NCI-H2227 (cell line): ENCODE measurements around the gene CLEC3A.
"Not testable (repeated sequence)": the region's sequence is repeated elsewhere in the genome, so short reads cannot be mapped to it uniquely, and the experiment has no call there.

Experiments
- DNase-seq: peaks from one replicate; lab custom pipeline; 2025; ENCODE audit not compliant: unreplicated experiment; lab: John Stamatoyannopoulos, UW

The CLEC3A gene

GRCh38 chr16:78028018-78028417 is 5.7 kb downstream of the CLEC3A start:
- no peak for DNase-seq

DNA sequence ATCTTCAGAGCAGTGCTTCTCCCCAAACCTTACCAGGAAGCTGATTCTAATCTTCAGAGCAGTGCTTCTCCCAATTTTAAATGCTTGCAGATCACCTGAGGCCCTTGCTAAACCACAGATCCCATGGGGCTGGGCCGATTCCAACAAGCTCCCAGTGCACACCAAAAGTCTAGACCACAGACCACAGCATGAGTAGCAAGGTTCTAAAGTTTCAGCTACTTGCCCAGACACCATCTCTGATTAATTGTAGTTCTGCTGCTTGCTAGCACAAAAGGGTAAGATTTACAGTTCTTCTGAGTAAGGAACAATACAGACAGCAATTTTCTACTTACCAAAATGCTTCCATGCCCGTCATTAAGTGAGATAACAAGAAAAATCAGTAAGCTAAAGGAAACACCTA is 12.2 kb downstream of the CLEC3A start:
- DNase-seq: no peak

- DNase-seq: no peak
Observed at GRCh38 chr16:78035012-78035411, 12.7 kb downstream of the CLEC3A start.

GRCh38 chr16:78040396-78040795 is 18.0 kb downstream of the CLEC3A start:
- no peak for DNase-seq

- no peak for DNase-seq
Observed at GRCh38 chr16:78045865-78046581, 23.7 kb downstream of the CLEC3A start.

DNA sequence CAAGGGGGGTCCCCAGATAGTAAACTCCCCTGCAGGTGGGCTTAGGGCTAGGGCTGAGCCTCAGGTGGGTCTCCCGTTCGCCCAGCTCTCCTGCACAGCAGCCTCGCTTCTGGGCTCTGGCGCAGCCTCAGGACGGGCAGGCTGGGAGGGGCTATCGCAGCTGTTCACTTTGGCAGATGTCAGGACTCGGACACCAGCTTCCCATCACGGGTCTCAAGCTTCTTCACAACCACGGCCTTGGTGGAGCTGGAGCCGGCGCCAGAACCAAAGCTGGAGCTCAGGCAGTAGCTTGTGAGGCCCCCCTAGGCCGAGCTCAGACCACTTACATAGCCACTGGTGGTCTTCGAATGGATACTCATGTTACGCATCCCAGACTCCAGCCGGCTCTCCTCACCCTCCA is 26.0 kb downstream of the CLEC3A start:
- DNase-seq: no peak

DNA sequence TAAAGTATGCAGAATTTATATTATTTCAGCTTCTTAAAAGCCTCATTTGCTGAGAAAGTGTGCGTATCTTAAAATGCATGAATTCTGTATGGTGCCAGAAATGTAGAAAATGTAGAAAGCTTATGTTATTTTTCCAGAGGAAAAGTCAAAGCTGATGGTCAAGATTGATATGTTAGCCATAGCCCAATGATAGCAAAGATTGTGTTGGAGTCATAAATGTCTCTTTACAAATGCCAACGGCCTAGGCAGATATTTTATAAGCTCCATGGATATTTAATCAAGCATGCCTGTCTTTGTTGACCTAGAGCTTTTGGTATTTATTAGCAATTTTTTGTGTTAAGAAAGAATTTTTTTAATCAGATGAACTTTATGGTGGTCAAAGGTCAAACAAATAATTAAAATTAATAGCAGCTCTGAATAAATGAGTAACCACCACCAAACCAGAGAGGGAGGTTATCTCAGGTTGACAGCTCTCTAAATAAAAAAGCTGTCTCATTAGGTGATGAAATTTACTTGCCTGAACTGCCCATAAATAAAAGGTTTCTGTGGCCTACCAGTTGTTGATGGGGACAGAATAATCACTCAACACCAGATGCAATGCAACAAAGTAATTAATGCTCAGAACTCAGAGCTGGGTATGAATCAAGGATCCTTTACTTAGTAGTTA is 28.5 kb downstream of the CLEC3A start:
- no peak for DNase-seq

GRCh38 chr16:78057803-78058564 is 35.6 kb downstream of the CLEC3A start:
- no peak for DNase-seq

DNA sequence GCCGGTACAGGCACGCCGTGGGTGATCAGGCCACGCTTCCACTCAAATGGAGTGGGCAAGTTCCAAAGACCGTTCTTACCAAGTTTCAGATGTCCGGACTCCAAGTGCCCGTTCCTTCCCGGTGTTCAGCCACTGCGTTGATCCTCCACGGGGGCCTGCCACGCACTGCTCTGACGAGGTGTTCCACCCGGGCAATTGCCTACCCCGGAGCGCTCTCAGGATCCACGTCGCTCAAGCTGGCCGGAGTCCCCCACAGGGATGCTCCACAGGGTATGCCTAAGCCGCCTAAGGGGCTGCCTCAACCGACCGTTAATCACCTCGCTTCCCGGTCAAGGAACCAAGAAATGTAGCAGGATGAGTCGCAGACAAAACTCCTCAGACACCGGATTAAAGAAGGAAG is 37.5 kb downstream of the CLEC3A start:
- DNase-seq: not testable (repeated sequence)

- no peak for DNase-seq
Observed at GRCh38 chr16:78060295-78060694, 37.9 kb downstream of the CLEC3A start.

DNA sequence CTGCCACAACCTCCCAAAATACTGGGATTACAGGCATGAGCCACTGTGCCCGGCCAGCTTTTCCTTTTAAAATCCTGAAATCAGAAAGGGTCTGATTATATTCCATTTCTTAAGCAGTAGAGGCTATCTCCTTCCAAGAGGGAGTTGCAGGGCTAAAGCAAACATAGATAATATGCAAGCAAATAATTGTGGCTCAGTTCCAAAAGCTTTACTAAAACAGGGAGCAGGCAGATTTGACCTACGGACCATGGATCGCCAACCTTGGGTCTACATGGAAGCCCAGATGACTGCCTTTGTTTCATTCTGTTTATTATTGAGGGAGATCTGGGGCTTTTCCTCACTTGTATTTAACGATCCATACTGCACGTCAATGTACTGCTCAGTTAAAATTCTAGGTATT is 38.5 kb downstream of the CLEC3A start:
- no peak for DNase-seq

DNA sequence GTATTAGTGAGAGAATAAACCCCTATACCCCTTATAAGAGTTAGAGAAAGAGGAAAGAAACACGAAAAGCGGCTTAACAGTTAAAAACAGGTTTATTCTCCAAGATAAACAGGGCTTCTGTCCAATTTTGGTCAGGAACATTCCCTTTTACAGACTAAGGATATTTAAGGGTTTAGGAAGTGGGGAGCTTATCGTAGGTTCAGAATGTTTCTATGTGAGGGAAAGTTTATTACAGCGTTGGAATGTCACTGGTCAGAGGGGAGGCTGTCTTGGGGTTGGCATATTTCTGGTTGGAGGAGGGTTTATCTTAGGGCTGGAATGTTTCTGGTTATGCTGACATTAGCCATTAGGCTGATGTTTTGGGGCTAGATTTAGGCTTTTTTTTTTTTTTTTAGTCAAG is 43.0 kb downstream of the CLEC3A start:
- DNase-seq: no peak

DNA sequence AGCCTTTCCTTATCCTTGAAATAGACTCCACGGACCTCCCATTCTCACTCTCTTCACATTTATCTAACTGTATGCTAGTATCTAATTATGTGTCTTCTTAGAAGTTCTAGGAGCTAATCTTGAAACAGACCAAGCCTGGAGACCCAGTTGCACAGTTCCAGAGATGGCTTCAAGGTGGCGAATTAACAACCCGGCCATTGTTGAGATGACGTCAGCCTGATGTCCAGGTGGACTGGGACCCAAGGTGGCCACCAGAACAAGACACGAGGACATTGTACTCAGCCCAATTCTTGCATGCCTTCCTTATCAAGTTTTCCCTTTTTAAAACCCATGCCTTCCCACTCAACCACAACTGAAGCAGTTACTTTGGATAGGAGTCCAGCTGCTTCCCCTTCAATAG is 47.6 kb downstream of the CLEC3A start:
- DNase-seq: no peak

DNA sequence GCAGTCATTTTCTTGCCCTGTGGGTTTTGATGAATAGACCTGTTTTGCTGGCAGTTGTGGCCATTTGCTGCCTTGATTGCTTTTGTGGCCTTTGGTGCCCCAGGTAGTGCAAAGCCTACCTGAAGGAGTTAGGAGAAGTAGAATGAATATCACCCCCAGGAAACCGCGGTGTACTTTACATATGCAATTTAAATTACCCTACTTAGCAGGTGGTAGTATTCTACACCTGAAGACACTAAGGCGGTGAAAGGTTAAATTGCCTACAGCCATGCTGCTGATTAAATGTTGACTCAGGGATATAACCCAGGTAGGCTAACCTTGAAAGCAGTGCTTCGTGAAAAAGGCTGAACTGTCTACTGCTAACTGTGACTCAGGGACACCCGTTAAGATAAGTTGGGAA is 49.9 kb downstream of the CLEC3A start:
- DNase-seq: no peak

DNA sequence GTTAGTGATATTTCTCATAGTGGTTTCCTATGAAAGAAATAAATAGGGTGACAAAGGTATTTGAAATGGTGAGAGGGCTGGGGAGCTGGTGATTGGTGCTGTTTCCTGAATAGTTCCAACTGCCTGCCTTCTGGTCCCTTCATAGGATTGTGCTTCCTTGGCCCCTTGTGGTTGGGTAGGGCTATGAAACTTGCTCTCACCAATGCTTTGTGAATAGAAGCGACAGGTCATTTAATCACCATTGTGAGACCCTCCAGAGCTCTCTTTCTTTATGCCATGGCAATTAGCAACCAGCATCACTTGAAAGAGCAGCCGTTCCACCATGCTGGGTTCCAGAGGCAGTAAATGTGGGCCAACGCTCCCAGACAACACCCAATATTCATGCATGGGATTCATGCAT is 53.5 kb downstream of the CLEC3A start:
- DNase-seq: no peak

- DNase-seq: no peak
Observed at GRCh38 chr16:78081341-78081740, 59.0 kb downstream of the CLEC3A start.
